Endothelial cell of umbilical vein (primary cell): ENCODE measurements around the gene TMEM63B.
"Not testable (repeated sequence)": the region's sequence is repeated elsewhere in the genome, so short reads cannot be mapped to it uniquely, and the experiment has no call there.

Experiments used
- CTCF ChIP-seq, 2 donors: IDR thresholded peaks; 1 replicate in 1 of 2; 2 replicates in 1 of 2; pipeline ENCODE4 v1.5.1; 2011; ENCODE audit warnings: low read length in 2 of 2, mild to moderate bottlenecking in 2 of 2, moderate library complexity in 2 of 2, control low read depth in 1 of 2, inconsistent platforms in 1 of 2, low read depth in 1 of 2; ENCODE audit not compliant: insufficient read depth in 1 of 2; ENCODE audit errors: extremely low read depth in 1 of 2
- EZH2 ChIP-seq: IDR thresholded peaks from 2 replicates; pipeline ENCODE4 v1.6.1; 2012; ENCODE audit warnings: borderline replicate concordance, low read depth, mild to moderate bottlenecking, moderate library complexity, low read length, inconsistent platforms; ENCODE audit not compliant: severe bottlenecking
- MAX ChIP-seq: IDR thresholded peaks from 2 replicates; pipeline ENCODE4 v1.6.1; 2011; ENCODE audit not compliant: insufficient read depth, insufficient read length
- POLR2A ChIP-seq: IDR thresholded peaks from 2 replicates; pipeline ENCODE4 v1.6.1; 2012; ENCODE audit warnings: low read depth, mild to moderate bottlenecking, control low read depth, low read length
- POLR2AphosphoS5 ChIP-seq: IDR thresholded peaks from 2 replicates; pipeline ENCODE4 v1.6.1; 2012; ENCODE audit warnings: low read depth, mild to moderate bottlenecking, control low read depth, low read length, moderate library complexity; ENCODE audit not compliant: insufficient read depth

DNA sequence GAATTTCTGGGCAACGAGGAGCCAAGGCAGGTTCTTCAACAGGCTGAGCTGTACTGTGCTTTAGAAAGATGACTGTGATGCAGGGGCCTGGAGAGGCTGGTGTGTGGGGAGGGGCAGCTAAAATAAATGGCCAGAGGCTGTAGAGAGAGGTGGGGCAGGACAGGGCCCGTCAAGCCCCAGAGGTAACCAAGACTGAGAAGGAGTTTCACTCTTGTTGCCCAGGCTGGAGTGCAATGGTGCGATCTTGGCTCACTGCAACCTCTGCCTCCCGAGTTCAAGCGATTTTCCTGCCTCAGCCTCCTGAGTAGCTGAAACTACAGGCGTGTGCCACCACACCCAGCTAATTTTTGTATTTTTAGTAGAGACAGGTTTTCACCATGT lies 32.1 kb upstream of the TMEM63B start:
- TF ChIP-seq CTCF (IDR thresholded peaks at IDR 0.05; ENCODE audit: extremely low read depth in 1 of 2, insufficient read depth in 1 of 2, low read depth in 1 of 2, low read length in 2 of 2); POLR2A; POLR2AphosphoS5; EZH2; MAX: not testable (repeated sequence)
